IPS DF 6.9 (cell line): ENCODE results near the gene RAB4B.
A peak's percentile ranks its signal among the peaks of the same experiment; 100 is the strongest.
"Not testable (repeated sequence)": the region's sequence is repeated elsewhere in the genome, so short reads cannot be mapped to it uniquely, and the experiment has no call there.

Source experiments
- DNase-seq: peaks from one replicate; pipeline ENCODE4 v3.0.0-alpha.2; 2013; ENCODE audit warnings: low read depth, low spot score
- H3K27ac ChIP-seq: one replicate; pipeline ENCODE4 v1.5.1; 2013; ENCODE audit warnings: low read length, control low read depth
- H3K27me3 ChIP-seq: 2 replicates; pipeline ENCODE4 v1.6.1; 2013; ENCODE audit warnings: mild to moderate bottlenecking, low read length; ENCODE audit not compliant: control insufficient read depth, insufficient read depth
- H3K36me3 ChIP-seq: 2 replicates; pipeline ENCODE4 v1.6.1; 2013; ENCODE audit warnings: low read length; ENCODE audit not compliant: control insufficient read depth, insufficient read depth
- H3K4me1 ChIP-seq: 2 replicates; pipeline ENCODE4 v1.6.1; 2013; ENCODE audit warnings: low read length; ENCODE audit not compliant: control insufficient read depth, insufficient read depth
- H3K4me3 ChIP-seq: 2 replicates; pipeline ENCODE4 v1.5.1; 2013; ENCODE audit warnings: mild to moderate bottlenecking, low read length
- H3K9me3 ChIP-seq: 2 replicates; pipeline ENCODE4 v1.6.1; 2013; ENCODE audit warnings: low read length, inconsistent platforms; ENCODE audit not compliant: control insufficient read depth, insufficient read depth
- WGBS: extraction: QIAGEN DNeasy Blood & Tissue Kit; methylation state at CpG from one replicate; pipeline ENCODE4 v1.1.7; 2013; ENCODE audit warnings: mixed read lengths, missing lambda C conversion rate; ENCODE audit not compliant: insufficient read length, insufficient coverage; 5-methylcytosine and 5-hydroxymethylcytosine counted together

The RAB4B gene

GRCh38 chr19:40777937-40778705 is at the start of gene RAB4B:
Gene RAB4B, plus strand, starts transcription at chr19:40778247. Its CDS starts 129 bp downstream, at chr19:40778376.
- Histone ChIP-seq H3K9me3 (no peaks in the 10 kb centered on the region), H3K4me1 (peaks cover 4% of the 10 kb centered on the region; the same call in 1 of the 2 replicates), H3K36me3 (no peaks in the 10 kb centered on the region), H3K4me3 (peak within 1 kb of the TSS; percentile 73), H3K27me3 (no peaks in the 10 kb centered on the region), H3K27ac (no peak within 1 kb of the TSS)
- peak; percentile 100 for DNase-seq
- WGBS, result no CpG with 5 or more reads among the region's 56 CpGs

DNA sequence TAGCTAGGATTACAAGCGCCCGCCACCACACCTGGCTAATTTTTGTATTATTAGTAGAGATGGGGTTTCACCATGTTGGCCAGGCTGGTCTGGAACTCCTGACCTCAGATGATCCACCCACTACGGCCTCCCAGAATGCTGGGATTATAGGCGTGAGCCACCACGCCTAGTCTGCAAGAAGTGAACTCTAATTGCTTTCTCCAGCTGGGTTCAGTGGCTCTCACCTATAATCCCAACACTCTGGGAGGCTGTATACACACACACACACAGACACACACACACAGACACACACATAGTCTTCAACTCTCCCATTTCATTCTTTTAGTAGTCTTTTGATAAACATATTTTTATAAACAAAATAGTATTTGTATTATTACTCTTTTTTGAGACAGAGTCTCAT is 48.0 kb upstream of the RAB4B start:
- H3K4me3 ChIP-seq, H3K27me3 ChIP-seq, H3K9me3 ChIP-seq, DNase-seq, H3K27ac ChIP-seq, H3K36me3 ChIP-seq, H3K4me1 ChIP-seq: not testable (repeated sequence)
- no CpG with 5 or more reads among the region's 5 CpGs for WGBS

DNA sequence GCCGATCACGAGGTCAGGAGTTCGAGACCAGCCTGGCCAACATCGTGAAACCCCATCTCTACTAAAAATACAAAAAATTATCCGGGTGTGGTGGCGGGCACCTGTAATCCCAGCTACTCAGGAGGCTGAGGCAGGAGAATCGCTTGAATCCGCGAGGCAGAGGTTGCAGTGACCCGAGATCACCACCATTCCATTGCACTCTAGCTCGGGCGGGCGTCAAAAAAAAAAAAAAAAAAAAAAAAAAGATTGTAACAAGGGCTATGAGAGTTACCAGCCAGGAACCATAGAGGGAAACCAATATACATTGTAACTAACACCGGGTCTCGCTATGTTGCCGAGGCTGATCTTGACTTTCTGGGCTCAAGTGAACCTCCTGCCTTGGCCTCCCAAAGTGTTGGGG is 45.7 kb upstream of the RAB4B start:
- not testable (repeated sequence) for H3K4me3 ChIP-seq, H3K9me3 ChIP-seq, DNase-seq, H3K27ac ChIP-seq, H3K27me3 ChIP-seq, H3K36me3 ChIP-seq, H3K4me1 ChIP-seq
- WGBS, result no CpG with 5 or more reads among the region's 16 CpGs

GRCh38 chr19:40733149-40733548 is 44.9 kb upstream of the RAB4B start:
- H3K9me3 ChIP-seq, result no peaks in the 10 kb centered on the region
- 0 out of 2 replicates have a peak, but pooled peaks cover 3% of the 10 kb centered on the region for H3K36me3 ChIP-seq
- H3K27me3 ChIP-seq, result no peaks in the 10 kb centered on the region
- DNase-seq, result no peak
- no peak overlapping the region for H3K27ac ChIP-seq
- no peaks in the 10 kb centered on the region for H3K4me1 ChIP-seq
- WGBS, result no CpG with 5 or more reads among the region's 13 CpGs
- H3K4me3 ChIP-seq, result no peak overlapping the region

- peaks cover 6% of the 10 kb centered on the region; the same call in 1 of the 2 replicates for H3K36me3 ChIP-seq
- no peaks in the 10 kb centered on the region for H3K27me3 ChIP-seq
- H3K4me3 ChIP-seq, result no peak overlapping the region
- WGBS, result no CpG with 5 or more reads among the region's 11 CpGs
- H3K9me3 ChIP-seq, result no peaks in the 10 kb centered on the region
- H3K4me1 ChIP-seq, result no peaks in the 10 kb centered on the region
- DNase-seq, result no peak
- H3K27ac ChIP-seq, result no peak overlapping the region
These were observed 42.9 kb upstream of the RAB4B start for GRCh38 chr19:40735013-40735771.

GRCh38 chr19:40736661-40737060 is 41.4 kb upstream of the RAB4B start:
- H3K36me3 ChIP-seq, result peaks cover 6% of the 10 kb centered on the region; the same call in 1 of the 2 replicates
- H3K27me3 ChIP-seq, result no peaks in the 10 kb centered on the region
- H3K4me3 ChIP-seq, result no peak overlapping the region
- no peaks in the 10 kb centered on the region for H3K4me1 ChIP-seq
- H3K27ac ChIP-seq, result no peak overlapping the region
- no peak for DNase-seq
- WGBS, result no CpG with 5 or more reads among the region's 9 CpGs
- no peaks in the 10 kb centered on the region for H3K9me3 ChIP-seq

GRCh38 chr19:40737102-40737644 is 40.9 kb upstream of the RAB4B start:
- no peak for DNase-seq
- peaks cover 6% of the 10 kb centered on the region; the same call in 1 of the 2 replicates for H3K36me3 ChIP-seq
- no CpG with 5 or more reads among the region's 9 CpGs for WGBS
- no peak overlapping the region for H3K4me3 ChIP-seq
- H3K4me1 ChIP-seq, result no peaks in the 10 kb centered on the region
- no peaks in the 10 kb centered on the region for H3K9me3 ChIP-seq
- H3K27me3 ChIP-seq, result no peaks in the 10 kb centered on the region
- H3K27ac ChIP-seq, result no peak overlapping the region

DNA sequence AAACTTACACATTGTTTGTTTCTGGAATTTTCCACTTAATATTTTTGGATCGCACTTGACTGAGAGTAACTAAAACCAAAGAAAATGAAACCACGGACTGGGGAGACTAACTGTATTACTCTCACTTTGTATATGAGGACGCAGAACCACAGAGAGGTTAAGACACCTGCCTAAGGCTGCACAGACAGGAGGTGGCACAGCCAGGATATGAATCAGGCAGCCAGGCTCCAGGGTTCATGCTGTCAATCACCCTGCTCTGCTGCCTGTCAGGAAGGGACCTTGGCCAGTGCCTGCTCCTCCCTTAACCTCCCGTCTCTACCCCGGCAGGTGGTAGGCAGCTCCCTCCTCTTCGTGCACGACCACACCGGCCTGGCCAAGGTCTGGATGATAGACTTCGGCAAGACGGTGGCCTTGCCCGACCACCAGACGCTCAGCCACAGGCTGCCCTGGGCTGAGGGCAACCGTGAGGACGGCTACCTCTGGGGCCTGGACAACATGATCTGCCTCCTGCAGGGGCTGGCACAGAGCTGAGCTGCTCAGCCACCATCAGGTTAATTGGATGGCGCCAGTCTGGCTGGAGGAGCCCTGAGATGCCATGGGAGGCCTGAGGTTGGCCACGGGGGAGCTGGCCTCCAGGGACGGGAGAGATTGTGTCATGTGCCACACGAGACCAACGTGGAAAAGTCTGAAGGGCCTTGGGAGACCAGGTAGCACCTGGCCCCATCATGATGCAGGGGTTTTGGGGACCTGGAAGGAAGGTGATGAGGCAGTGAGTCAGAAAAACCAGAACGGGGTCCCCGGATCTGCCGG is 38.8 kb upstream of the RAB4B start:
- WGBS, result no CpG with 5 or more reads among the region's 22 CpGs
- no peaks in the 10 kb centered on the region for H3K4me1 ChIP-seq
- DNase-seq, result no peak
- H3K9me3 ChIP-seq, result no peaks in the 10 kb centered on the region
- H3K4me3 ChIP-seq, result no peak overlapping the region
- H3K36me3 ChIP-seq, result peaks cover 11% of the 10 kb centered on the region
- no peak overlapping the region for H3K27ac ChIP-seq
- H3K27me3 ChIP-seq, result no peaks in the 10 kb centered on the region

GRCh38 chr19:40739871-40740703 is 38.0 kb upstream of the RAB4B start:
- Histone ChIP-seq H3K36me3 (peaks cover 11% of the 10 kb centered on the region), H3K4me1 (no peaks in the 10 kb centered on the region), H3K27me3 (no peaks in the 10 kb centered on the region), H3K4me3 (no peak overlapping the region), H3K9me3 (no peaks in the 10 kb centered on the region), H3K27ac (no peak overlapping the region)
- no peak for DNase-seq
- WGBS, result no CpG with 5 or more reads among the region's 16 CpGs
